WTC11 (cell line): ENCODE results near the gene SLC17A9. TPM values are rescaled to one million over a fixed set of nuclear protein-coding genes. Genes with fewer than 3 reads are reported as not detected.

Experiments
- ATAC-seq: fragments of 200-7000 bp; cut with Tn5 transposase; 2 replicates; pipeline ENCODE4 v1.10.0; 2021; ENCODE audit warnings: mild to moderate bottlenecking, moderate library complexity
- CTCF ChIA-PET: fragments of 300-600 bp; sonication (Branson Sonifier 250); formaldehyde crosslinking; loops from one replicate; lab custom pipeline; 2021; ENCODE audit warnings: antibody characterized with exemption; lab: Charles Lee
- POLR2A ChIA-PET: fragments of 350-600 bp; sonication (Branson Sonifier 250); formaldehyde crosslinking; loops from one replicate; lab custom pipeline; 2021; ENCODE audit warnings: antibody characterized with exemption; lab: Charles Lee
- DNase-seq: peaks from one replicate; pipeline ENCODE4 v3.0.0; 2021; ENCODE audit warnings: low spot score
- H3K27ac Mint-ChIP-seq: 2 replicates; pipeline ENCODE4 v1.8.0; 2021; ENCODE audit warnings: mixed read lengths
- H3K27me3 Mint-ChIP-seq: 2 replicates; pipeline ENCODE4 v1.8.0; 2021; ENCODE audit warnings: low read depth, mild to moderate bottlenecking, moderate library complexity, mixed read lengths
- H3K36me3 Mint-ChIP-seq: 2 replicates; pipeline ENCODE4 v1.8.0; 2021; ENCODE audit warnings: mixed read lengths
- H3K4me1 Mint-ChIP-seq: 2 replicates; pipeline ENCODE4 v1.8.0; 2022; ENCODE audit warnings: mixed read lengths
- H3K4me3 Mint-ChIP-seq: 2 replicates; pipeline ENCODE4 v1.8.0; 2021; ENCODE audit warnings: mild to moderate bottlenecking, moderate library complexity, mixed read lengths
- H3K9me3 Mint-ChIP-seq: 2 replicates; pipeline ENCODE4 v1.8.0; 2021; ENCODE audit warnings: mixed read lengths
- ATF1 ChIP-seq: sonication (generic); formaldehyde crosslinking; IDR thresholded peaks from 2 replicates; pipeline ENCODE4 v1.8.1; 2023; ENCODE audit warnings: mild to moderate bottlenecking, moderate library complexity, missing genetic modification reagents
- CBFB ChIP-seq: sonication (generic); formaldehyde crosslinking; IDR thresholded peaks from 2 replicates; pipeline ENCODE4 v1.8.1; 2022; ENCODE audit warnings: mild to moderate bottlenecking, low read depth, missing genetic modification reagents
- CREB1 ChIP-seq: sonication (generic); formaldehyde crosslinking; IDR thresholded peaks from 2 replicates; pipeline ENCODE4 v1.8.0; 2023; ENCODE audit warnings: mild to moderate bottlenecking, missing genetic modification reagents
- ETV6 ChIP-seq: sonication (generic); formaldehyde crosslinking; IDR thresholded peaks from 2 replicates; pipeline ENCODE4 v1.8.1; 2022; ENCODE audit warnings: mild to moderate bottlenecking, missing genetic modification reagents
- FOXK1 ChIP-seq: sonication (generic); formaldehyde crosslinking; IDR thresholded peaks from 2 replicates; pipeline ENCODE4 v1.8.0; 2022; ENCODE audit warnings: mild to moderate bottlenecking, moderate library complexity, missing genetic modification reagents
- FOXP1 ChIP-seq: sonication (generic); formaldehyde crosslinking; IDR thresholded peaks from 2 replicates; pipeline ENCODE4 v1.8.0; 2022; ENCODE audit warnings: missing genetic modification reagents, mild to moderate bottlenecking, moderate library complexity, borderline replicate concordance
- GRHL2 ChIP-seq: fragments of 250-450 bp; sonication (Bioruptor Pico); IDR thresholded peaks from 2 replicates; pipeline ENCODE4 v1.8.0; 2022; ENCODE audit warnings: mild to moderate bottlenecking, moderate library complexity; ENCODE audit not compliant: insufficient replicate concordance, severe bottlenecking
- SMAD4 ChIP-seq: sonication (generic); formaldehyde crosslinking; IDR thresholded peaks from 2 replicates; pipeline ENCODE4 v1.8.0; 2022; ENCODE audit warnings: mild to moderate bottlenecking, missing genetic modification reagents
- TEAD1 ChIP-seq: sonication (generic); formaldehyde crosslinking; IDR thresholded peaks from 2 replicates; pipeline ENCODE4 v1.8.0; 2022; ENCODE audit warnings: mild to moderate bottlenecking, missing genetic modification reagents
- ZNF416 ChIP-seq: fragments of 250-450 bp; sonication (Bioruptor Pico); IDR thresholded peaks from 2 replicates; pipeline ENCODE4 v1.9.0; 2021; ENCODE audit warnings: mild to moderate bottlenecking, inconsistent platforms
- ZNF423 ChIP-seq: fragments of 250-450 bp; sonication (Bioruptor Pico); IDR thresholded peaks from 2 replicates; pipeline ENCODE4 v2.1.2; 2022; ENCODE audit warnings: mild to moderate bottlenecking, moderate library complexity
- total RNA-seq: library from RNA; stranded (reverse); gene quantifications from 3 replicates; pipeline ENCODE4 v1.2.3, GENCODE V29; 2021
- TF ChIP-seq, protein P1 (sequence below): sonication (generic); formaldehyde crosslinking; IDR thresholded peaks from 2 replicates; pipeline ENCODE4 v1.8.1; 2022; ENCODE audit warnings: low read depth, mild to moderate bottlenecking, moderate library complexity, missing genetic modification reagents, borderline replicate concordance
- TF ChIP-seq, protein P2 (sequence below): sonication (generic); formaldehyde crosslinking; IDR thresholded peaks from 2 replicates; pipeline ENCODE4 v1.8.0; 2022; ENCODE audit warnings: mild to moderate bottlenecking, missing genetic modification reagents
- TF ChIP-seq, protein P3 (sequence below): fragments of 250-450 bp; sonication (Bioruptor Pico); IDR thresholded peaks from 2 replicates; pipeline ENCODE4 v1.8.0; 2021; ENCODE audit warnings: mild to moderate bottlenecking
- TF ChIP-seq, protein P4 (sequence below): fragments of 250-450 bp; sonication (Bioruptor Pico); conservative IDR thresholded peaks from 2 replicates; pipeline ENCODE4 v1.9.0; 2021; ENCODE audit warnings: mild to moderate bottlenecking
- TF ChIP-seq, protein P5 (sequence below): fragments of 250-450 bp; sonication (Bioruptor Pico); IDR thresholded peaks from 2 replicates; pipeline ENCODE4 v2.1.2; 2022; ENCODE audit warnings: mild to moderate bottlenecking, moderate library complexity
- TF ChIP-seq, protein P6 (sequence below): sonication (generic); formaldehyde crosslinking; IDR thresholded peaks from 2 replicates; pipeline ENCODE4 v1.8.1; 2023; ENCODE audit warnings: mild to moderate bottlenecking, missing genetic modification reagents
- TF ChIP-seq, protein P7 (sequence below): sonication (generic); formaldehyde crosslinking; IDR thresholded peaks from 2 replicates; pipeline ENCODE4 v1.8.1; 2022; ENCODE audit warnings: mild to moderate bottlenecking, moderate library complexity, missing genetic modification reagents
- TF ChIP-seq, protein P8 (sequence below): sonication (generic); formaldehyde crosslinking; IDR thresholded peaks from 2 replicates; pipeline ENCODE4 v1.8.0; 2022; ENCODE audit warnings: mild to moderate bottlenecking, missing genetic modification reagents

The SLC17A9 gene
- total RNA-seq, 1 experiment from 2014 or later, result 41.7 TPM

DNA sequence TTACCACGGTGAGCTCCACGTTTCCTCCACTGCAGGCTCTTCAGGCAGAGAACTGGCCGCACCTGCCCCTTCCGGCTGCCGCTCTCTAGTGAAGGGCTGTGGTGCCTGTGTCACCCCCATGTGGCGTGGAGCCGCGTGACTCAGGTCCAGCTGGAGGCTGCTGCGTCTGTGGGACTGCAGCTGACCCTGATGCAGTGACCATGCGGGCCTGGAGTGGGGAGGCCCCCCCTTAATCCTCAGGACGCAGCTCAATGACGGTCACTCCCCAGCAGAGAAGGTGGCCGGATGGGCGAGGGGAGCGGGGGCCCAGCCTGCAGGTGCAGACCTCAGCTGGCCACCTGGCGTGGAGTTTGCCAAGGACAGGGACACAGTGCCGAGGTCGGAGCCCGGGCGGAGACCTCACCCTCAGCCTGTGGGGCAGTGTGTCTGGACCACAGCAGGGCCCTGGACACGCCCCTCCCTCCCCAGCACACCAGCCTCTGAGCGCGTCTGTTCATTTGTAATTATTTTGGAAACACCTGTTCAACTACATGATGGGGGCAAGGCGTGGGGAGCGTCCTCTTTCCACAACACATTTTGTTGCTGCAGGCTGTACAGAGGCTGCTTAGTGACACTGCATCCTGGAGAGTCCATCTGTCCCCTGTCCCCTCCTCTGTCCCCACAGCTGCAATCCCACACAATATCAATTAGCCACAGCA is 43.5 kb downstream of the SLC17A9 start:
- Mint-ChIP-seq H3K4me1 (peaks cover 10% of the 10 kb centered on the region), H3K27me3 (peaks cover 28% of the 10 kb centered on the region), H3K36me3 (no peaks in the 10 kb centered on the region)
- CTCF ChIA-PET, result interaction anchor here (0.8 to 2.8 kb wide), 6 partner anchors 10 to 185 kb away, joined by 3 to 19 read pairs (median 4); no protein-coding TSS in a partner anchor
- TF ChIP-seq SMAD4 (CRISPR knock-in tag) (no peak), ZNF416 (CRISPR knock-in tag) (no peak), CREB1 (CRISPR knock-in tag) (no peak), TEAD1 (no peak), ZNF423 (CRISPR knock-in tag) (no peak), GRHL2 (no peak), FOXP1 (CRISPR knock-in tag) (no peak)
- TF ChIP-seq, protein P1, sequence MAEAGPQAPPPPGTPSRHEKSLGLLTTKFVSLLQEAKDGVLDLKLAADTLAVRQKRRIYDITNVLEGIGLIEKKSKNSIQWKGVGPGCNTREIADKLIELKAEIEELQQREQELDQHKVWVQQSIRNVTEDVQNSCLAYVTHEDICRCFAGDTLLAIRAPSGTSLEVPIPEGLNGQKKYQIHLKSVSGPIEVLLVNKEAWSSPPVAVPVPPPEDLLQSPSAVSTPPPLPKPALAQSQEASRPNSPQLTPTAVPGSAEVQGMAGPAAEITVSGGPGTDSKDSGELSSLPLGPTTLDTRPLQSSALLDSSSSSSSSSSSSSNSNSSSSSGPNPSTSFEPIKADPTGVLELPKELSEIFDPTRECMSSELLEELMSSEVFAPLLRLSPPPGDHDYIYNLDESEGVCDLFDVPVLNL, result no peak
- TF ChIP-seq, protein P2, sequence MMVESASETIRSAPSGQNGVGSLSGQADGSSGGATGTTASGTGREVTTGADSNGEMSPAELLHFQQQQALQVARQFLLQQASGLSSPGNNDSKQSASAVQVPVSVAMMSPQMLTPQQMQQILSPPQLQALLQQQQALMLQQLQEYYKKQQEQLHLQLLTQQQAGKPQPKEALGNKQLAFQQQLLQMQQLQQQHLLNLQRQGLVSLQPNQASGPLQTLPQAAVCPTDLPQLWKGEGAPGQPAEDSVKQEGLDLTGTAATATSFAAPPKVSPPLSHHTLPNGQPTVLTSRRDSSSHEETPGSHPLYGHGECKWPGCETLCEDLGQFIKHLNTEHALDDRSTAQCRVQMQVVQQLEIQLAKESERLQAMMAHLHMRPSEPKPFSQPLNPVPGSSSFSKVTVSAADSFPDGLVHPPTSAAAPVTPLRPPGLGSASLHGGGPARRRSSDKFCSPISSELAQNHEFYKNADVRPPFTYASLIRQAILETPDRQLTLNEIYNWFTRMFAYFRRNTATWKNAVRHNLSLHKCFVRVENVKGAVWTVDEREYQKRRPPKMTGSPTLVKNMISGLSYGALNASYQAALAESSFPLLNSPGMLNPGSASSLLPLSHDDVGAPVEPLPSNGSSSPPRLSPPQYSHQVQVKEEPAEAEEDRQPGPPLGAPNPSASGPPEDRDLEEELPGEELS, result no peak
- TF ChIP-seq, protein P3, sequence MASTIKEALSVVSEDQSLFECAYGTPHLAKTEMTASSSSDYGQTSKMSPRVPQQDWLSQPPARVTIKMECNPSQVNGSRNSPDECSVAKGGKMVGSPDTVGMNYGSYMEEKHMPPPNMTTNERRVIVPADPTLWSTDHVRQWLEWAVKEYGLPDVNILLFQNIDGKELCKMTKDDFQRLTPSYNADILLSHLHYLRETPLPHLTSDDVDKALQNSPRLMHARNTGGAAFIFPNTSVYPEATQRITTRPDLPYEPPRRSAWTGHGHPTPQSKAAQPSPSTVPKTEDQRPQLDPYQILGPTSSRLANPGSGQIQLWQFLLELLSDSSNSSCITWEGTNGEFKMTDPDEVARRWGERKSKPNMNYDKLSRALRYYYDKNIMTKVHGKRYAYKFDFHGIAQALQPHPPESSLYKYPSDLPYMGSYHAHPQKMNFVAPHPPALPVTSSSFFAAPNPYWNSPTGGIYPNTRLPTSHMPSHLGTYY, result no peak
- TF ChIP-seq, all 79 proteins: peak for 0
- Mint-ChIP-seq H3K4me3 (no peak overlapping the region), H3K27ac (no peak overlapping the region), H3K9me3 (no peaks in the 10 kb centered on the region)
- no peak for DNase-seq
- POLR2A ChIA-PET, result no interaction called here
- no peak for ATAC-seq

DNA sequence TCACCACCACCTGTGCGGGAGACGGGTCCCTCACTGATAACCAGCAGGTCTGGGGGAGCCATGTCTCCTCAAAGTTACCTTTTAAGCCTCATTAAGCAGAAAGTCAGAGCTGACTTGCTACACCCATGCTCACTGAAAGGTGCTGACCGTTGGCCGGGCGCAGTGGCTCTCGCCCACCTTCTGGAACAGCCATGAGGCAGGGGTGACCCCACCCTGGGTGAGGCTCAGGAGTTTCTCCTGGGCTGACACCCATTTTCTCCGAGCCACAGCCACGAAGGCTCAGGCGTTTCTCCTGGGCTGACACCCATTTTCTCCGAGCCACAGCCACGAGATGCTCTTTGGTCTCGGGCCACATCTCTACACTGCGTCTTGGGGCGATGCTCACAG is 44.1 kb downstream of the SLC17A9 start:
- POLR2A ChIA-PET, result no interaction called here
- Mint-ChIP-seq H3K4me3 (no peak overlapping the region), H3K27me3 (peaks cover 33% of the 10 kb centered on the region), H3K36me3 (no peaks in the 10 kb centered on the region), H3K27ac (no peak overlapping the region), H3K9me3 (no peaks in the 10 kb centered on the region), H3K4me1 (peaks cover 13% of the 10 kb centered on the region)
- CTCF ChIA-PET, result interaction anchor here (1.3 kb wide), 1 partner anchor 184 kb away, joined by 3 read pairs; no protein-coding TSS in a partner anchor
- no peak for ATAC-seq
- DNase-seq, result no peak
- no peak for TF ChIP-seq CBFB (CRISPR knock-in tag)
- no peak for TF ChIP-seq FOXK1 (CRISPR knock-in tag)
- TF ChIP-seq, protein P4, sequence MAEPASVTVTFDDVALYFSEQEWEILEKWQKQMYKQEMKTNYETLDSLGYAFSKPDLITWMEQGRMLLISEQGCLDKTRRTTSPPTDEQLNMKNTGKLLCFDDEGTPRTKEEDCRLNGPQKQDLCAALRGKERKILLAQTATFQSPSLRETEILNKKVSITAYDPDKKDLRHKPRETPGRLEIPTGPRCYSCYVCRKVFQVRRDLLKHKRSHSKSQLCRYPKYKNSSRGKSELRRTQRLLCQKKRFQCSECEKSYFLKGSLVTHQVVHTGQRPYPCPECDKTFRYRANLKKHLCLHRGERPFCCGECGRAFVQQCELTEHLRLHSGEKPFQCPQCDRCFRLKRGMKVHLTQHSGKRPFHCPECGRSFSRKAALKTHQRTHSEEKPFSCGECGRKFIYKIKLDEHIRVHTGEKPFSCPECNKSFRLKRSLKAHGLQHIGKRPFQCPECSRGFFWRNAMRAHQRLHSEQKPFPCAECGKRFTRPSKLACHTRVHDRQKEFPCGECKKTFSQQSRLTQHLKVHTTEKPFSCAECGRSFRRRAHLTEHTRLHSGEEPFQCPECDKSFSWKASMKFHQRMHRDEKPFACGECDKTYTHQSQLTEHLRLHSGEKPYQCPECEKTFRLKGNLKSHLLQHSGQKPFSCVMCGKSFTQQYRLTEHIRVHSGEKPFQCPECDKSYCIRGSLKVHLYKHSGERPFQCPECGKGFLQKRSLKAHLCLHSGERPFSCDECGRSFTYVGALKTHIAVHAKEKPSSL, result no peak
- TF ChIP-seq, protein P5, sequence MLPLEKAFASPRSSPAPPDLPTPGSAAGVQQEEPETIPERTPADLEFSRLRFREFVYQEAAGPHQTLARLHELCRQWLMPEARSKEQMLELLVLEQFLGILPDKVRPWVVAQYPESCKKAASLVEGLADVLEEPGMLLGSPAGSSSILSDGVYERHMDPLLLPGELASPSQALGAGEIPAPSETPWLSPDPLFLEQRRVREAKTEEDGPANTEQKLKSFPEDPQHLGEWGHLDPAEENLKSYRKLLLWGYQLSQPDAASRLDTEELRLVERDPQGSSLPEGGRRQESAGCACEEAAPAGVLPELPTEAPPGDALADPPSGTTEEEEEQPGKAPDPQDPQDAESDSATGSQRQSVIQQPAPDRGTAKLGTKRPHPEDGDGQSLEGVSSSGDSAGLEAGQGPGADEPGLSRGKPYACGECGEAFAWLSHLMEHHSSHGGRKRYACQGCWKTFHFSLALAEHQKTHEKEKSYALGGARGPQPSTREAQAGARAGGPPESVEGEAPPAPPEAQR (CRISPR knock-in tag), result no peak
- TF ChIP-seq ATF1 (CRISPR knock-in tag), result no peak
- TF ChIP-seq, protein P6, sequence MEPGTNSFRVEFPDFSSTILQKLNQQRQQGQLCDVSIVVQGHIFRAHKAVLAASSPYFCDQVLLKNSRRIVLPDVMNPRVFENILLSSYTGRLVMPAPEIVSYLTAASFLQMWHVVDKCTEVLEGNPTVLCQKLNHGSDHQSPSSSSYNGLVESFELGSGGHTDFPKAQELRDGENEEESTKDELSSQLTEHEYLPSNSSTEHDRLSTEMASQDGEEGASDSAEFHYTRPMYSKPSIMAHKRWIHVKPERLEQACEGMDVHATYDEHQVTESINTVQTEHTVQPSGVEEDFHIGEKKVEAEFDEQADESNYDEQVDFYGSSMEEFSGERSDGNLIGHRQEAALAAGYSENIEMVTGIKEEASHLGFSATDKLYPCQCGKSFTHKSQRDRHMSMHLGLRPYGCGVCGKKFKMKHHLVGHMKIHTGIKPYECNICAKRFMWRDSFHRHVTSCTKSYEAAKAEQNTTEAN (CRISPR knock-in tag), result no peak
- TF ChIP-seq, protein P7, sequence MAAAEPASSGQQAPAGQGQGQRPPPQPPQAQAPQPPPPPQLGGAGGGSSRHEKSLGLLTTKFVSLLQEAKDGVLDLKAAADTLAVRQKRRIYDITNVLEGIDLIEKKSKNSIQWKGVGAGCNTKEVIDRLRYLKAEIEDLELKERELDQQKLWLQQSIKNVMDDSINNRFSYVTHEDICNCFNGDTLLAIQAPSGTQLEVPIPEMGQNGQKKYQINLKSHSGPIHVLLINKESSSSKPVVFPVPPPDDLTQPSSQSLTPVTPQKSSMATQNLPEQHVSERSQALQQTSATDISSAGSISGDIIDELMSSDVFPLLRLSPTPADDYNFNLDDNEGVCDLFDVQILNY (CRISPR knock-in tag), result no peak
- TF ChIP-seq ETV6 (CRISPR knock-in tag), result no peak
- TF ChIP-seq, protein P8, sequence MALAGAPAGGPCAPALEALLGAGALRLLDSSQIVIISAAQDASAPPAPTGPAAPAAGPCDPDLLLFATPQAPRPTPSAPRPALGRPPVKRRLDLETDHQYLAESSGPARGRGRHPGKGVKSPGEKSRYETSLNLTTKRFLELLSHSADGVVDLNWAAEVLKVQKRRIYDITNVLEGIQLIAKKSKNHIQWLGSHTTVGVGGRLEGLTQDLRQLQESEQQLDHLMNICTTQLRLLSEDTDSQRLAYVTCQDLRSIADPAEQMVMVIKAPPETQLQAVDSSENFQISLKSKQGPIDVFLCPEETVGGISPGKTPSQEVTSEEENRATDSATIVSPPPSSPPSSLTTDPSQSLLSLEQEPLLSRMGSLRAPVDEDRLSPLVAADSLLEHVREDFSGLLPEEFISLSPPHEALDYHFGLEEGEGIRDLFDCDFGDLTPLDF (CRISPR knock-in tag), result no peak
